GM12873 (cell line): Measurements from ENCODE around the gene IWS1.

ENCODE experiments used
- TF ChIP-seq, protein P1 (sequence below): IDR thresholded peaks from 2 replicates; pipeline ENCODE4 v1.5.1; 2012; ENCODE audit warnings: low read depth, mild to moderate bottlenecking, moderate library complexity, low read length, control low read depth; ENCODE audit not compliant: insufficient read depth; ENCODE audit errors: missing control alignments

IWS1 gene

DNA sequence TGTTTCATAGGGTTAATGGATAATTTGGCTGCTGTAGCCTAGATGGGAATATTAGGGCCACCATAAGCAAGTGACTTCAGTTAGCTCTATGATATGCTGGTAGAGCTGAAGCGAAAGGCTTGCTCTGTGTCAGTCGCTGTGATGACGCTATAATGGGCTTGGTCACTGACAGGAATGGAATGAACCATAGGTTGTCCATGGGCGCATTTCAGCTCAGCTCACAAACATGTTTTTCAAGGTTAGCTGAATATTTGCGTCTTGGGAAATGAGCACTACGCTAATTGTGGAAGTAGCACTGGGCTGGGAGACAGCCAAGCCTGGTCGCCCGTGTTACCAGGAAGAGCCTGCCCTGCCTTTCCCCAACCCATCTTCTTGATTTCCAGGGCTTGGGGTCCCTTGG is 6.0 kb upstream of the IWS1 start:
- TF ChIP-seq, protein P1, sequence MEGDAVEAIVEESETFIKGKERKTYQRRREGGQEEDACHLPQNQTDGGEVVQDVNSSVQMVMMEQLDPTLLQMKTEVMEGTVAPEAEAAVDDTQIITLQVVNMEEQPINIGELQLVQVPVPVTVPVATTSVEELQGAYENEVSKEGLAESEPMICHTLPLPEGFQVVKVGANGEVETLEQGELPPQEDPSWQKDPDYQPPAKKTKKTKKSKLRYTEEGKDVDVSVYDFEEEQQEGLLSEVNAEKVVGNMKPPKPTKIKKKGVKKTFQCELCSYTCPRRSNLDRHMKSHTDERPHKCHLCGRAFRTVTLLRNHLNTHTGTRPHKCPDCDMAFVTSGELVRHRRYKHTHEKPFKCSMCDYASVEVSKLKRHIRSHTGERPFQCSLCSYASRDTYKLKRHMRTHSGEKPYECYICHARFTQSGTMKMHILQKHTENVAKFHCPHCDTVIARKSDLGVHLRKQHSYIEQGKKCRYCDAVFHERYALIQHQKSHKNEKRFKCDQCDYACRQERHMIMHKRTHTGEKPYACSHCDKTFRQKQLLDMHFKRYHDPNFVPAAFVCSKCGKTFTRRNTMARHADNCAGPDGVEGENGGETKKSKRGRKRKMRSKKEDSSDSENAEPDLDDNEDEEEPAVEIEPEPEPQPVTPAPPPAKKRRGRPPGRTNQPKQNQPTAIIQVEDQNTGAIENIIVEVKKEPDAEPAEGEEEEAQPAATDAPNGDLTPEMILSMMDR, result no peak

- TF ChIP-seq, protein P1, result peak; percentile 34
Observed at GRCh38 chr2:127531221-127531648, 4.9 kb upstream of the IWS1 start.

DNA sequence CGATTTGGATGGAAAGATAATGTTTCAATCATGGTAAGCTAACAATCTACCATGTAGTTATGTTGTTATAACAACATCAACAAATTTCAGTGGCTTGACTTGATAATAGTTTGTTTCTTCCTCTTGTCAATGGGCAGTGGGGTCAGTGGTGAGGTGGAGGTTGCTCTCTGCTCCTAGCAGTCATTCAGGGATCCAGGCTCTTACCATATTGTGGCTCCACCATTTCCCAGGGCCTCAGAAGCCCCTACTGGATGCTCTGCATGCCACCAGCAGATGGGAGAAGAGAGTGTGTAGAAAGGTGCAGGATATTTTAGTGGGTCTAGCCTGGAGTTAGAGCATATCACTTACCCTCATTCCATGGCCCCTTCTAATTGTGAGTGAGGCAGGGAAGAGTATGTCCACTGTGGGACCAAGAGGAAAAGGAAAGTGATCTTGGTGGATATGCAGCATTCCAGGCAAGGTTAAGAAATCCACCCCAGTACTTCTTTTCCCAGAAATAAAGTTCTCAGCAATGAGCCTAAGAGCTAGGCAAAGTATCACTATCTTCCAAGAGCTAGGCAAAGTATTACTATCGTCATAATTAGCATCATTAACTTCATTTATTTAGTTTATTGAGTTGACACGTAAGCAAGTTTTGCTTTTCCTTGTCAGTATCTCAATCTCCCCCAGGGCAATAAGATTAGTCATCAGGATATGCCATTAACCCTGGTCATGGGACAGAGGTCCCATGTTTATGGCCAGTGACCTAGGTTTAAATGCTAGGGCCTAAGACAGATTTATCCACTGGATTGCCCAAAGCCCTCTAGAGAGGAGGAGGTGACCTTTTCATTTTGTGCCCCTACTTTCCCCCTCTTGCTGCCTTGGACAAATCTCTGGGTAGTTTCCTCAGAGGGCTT is 4.2 kb upstream of the IWS1 start:
- TF ChIP-seq, protein P1, result no peak

- TF ChIP-seq, protein P1, result no peak
Observed at GRCh38 chr2:127528487-127528886, 2.2 kb upstream of the IWS1 start.

DNA sequence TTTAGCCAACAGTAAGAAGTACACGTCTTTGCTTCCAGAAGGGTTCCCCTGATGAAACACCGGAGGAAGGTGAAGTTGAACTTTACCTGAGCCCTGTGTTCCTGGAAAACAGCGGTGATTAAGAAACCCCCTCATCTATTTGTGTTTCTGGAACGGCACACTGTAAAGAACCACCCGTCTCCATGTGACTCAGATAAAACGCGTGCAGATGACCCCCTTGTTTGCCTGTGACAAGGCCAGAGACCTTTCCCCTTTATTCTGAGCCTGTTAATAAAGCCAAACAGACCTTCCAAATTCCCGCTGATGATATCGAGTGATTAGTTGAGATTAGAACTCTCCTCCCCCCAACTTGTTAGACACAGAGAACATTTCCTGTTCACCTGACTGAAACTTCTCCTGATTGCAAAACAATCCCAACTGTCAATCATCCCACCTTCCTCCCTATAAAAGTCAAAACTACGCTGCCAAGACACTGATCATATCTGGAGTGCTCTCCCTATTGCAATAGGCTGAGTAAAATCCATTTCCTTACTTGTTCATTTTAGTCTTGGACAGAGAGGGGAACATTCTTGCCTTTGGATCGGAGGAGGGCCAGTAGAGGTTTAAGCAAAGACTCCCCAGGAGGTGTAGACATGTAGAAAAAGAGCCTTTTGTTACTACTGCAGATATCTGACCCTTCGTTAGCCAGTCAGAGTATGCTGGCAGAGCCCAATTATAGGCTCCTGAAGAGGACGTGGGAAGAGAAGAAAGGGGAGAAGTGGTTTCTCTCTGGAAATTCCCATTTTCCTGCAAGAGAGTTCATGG is 914 bp upstream of the IWS1 start:
- TF ChIP-seq, protein P1, result no peak

DNA sequence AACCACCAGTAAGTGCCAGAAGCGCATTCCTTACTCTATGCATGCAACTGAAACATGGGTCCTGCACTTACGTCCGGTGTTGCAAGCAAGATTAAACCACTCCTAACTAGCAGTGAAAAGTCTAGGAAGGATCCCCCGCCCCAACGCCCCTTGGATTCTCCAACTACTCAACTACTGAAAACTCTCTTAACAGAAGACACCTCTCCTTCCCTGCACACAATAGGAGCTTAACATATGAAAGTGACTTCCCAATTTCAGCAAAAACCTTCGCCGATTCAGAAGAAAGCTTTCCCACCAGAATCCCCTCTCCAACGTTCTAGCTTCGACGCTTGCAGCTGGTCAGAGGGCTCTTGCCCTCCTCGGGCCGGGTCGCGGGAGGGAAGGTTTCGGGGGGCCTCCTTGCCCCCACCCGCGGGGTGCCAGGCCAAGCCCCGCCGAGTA is 578 bp downstream of the IWS1 start:
- TF ChIP-seq, protein P1, result no peak
